Ovary (tissue), 3 donors: ENCODE measurements around the gene OSTM1.

ENCODE experiments used
- EP300 ChIP-seq: sonication (generic); formaldehyde crosslinking; IDR thresholded peaks from one replicate; pipeline ENCODE4 v1.6.1; 2017; ENCODE audit warnings: antibody characterized with exemption
- POLR2A ChIP-seq: fragments of 450-650 bp; IDR thresholded peaks from one replicate; pipeline ENCODE4 v1.6.1; 2017; ENCODE audit warnings: antibody characterized with exemption, mild to moderate bottlenecking, moderate library complexity
- TF ChIP-seq, protein P1 (sequence below), 3 donors: fragments of 450-650 bp in 2 of 3; fragments of 200-600 bp in 1 of 3; IDR thresholded peaks; one replicate each; pipeline versions ENCODE4 v1.5.1 to v1.8.0; 2016 to 2022; ENCODE audit warnings: antibody characterized with exemption in 3 of 3, mild to moderate bottlenecking in 1 of 3
- donor health status: DM: no; HTN: no; CAD: no.

DNA sequence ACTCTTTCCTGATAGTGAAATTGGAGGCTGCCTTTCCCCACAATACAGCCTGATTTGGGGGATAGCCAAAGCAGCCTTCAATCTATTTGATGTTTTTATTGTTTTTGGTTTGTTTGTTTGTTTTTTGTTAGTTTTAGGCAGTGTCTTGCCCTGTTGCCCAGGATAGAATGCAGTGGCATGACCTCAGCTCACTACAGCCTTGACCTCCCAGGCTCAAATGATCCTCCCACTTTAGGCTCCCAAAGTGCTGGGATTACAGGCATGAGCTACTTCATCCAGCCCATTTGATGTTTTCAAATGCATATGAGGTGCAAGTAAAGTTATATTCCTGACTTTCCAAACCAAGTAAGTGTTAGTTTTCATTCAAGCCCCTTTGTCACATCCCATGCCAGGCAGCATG lies 75.2 kb downstream of the OSTM1 start:
- TF ChIP-seq, protein P1, sequence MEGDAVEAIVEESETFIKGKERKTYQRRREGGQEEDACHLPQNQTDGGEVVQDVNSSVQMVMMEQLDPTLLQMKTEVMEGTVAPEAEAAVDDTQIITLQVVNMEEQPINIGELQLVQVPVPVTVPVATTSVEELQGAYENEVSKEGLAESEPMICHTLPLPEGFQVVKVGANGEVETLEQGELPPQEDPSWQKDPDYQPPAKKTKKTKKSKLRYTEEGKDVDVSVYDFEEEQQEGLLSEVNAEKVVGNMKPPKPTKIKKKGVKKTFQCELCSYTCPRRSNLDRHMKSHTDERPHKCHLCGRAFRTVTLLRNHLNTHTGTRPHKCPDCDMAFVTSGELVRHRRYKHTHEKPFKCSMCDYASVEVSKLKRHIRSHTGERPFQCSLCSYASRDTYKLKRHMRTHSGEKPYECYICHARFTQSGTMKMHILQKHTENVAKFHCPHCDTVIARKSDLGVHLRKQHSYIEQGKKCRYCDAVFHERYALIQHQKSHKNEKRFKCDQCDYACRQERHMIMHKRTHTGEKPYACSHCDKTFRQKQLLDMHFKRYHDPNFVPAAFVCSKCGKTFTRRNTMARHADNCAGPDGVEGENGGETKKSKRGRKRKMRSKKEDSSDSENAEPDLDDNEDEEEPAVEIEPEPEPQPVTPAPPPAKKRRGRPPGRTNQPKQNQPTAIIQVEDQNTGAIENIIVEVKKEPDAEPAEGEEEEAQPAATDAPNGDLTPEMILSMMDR (IDR thresholded peaks at IDR 0.05) = no peak
- TF ChIP-seq EP300 (no peak), POLR2A (no peak)
